Astrocyte of the spinal cord (primary cell): Measurements from ENCODE around the gene CACNA1B.

ENCODE experiments used
- DNase-seq: peaks from one replicate; pipeline ENCODE4 v3.0.0; 2011; ENCODE audit warnings: low read depth, low spot score
- H3K4me3 ChIP-seq: 2 replicates; pipeline ENCODE4 v1.5.1; 2011; ENCODE audit warnings: low read depth, mild to moderate bottlenecking, low read length, moderate library complexity
- CTCF ChIP-seq: IDR thresholded peaks from 2 replicates; pipeline ENCODE4 v1.5.1; 2012; ENCODE audit warnings: low read depth, mild to moderate bottlenecking, low read length, inconsistent platforms
- in situ Hi-C: cut with HindIII; loops from 2 replicates; pipeline ENCODE4 v1.10.0; 2017; ENCODE audit warnings: low sequenced_read_pairs

Gene CACNA1B

DNA sequence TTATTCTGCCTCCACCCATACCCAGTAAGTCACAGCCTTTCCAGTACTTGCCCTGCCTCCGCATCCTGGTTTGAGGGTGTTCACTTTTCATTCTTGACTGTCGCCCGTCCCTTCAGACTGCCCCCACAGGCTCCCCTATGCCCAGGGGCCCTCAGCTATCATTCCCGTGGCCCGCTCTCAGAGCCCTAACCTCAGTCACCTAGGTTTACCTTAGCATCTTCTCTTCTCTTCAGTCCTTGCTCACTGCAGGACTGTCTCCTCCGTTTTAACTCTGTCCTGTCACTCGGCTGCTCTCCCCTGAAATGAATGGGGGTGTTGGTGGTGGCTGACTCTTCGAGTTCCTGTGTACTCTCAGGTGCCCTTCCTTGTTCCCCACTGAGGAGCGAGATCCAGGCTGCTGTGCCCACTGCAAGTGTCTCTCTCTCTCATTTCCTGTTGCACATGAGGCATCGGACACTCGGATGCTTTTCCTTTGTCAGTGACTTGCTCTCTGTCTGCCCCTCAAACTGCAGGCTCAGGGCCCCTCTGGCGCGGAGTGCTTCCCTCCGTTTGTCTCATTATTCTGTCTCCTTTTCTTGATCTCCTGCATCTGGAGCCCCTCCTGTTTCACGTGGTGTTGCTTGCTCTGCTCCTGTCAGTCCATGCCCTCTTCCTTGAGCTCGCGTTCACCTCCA, 89.8 kb downstream of the CACNA1B start:
- in situ Hi-C loops, result no loop called here
- no peak overlapping the region for H3K4me3 ChIP-seq
- no peak for TF ChIP-seq CTCF
- DNase-seq, result no peak

GRCh38 chr9:137968235-137968634, 90.7 kb downstream of the CACNA1B start:
- no peak for TF ChIP-seq CTCF
- H3K4me3 ChIP-seq, result no peak overlapping the region
- in situ Hi-C loops, result no loop called here
- DNase-seq, result no peak

GRCh38 chr9:137969008-137969407, 91.4 kb downstream of the CACNA1B start:
- in situ Hi-C loops, result no loop called here
- no peak for DNase-seq
- no peak for TF ChIP-seq CTCF
- H3K4me3 ChIP-seq, result no peak overlapping the region

GRCh38 chr9:137969685-137970084, 92.1 kb downstream of the CACNA1B start:
- no peak overlapping the region for H3K4me3 ChIP-seq
- no peak for DNase-seq
- no peak for TF ChIP-seq CTCF
- in situ Hi-C loops, result no loop called here

GRCh38 chr9:137970098-137970497, 92.5 kb downstream of the CACNA1B start:
- TF ChIP-seq CTCF, result no peak
- DNase-seq, result no peak
- H3K4me3 ChIP-seq, result no peak overlapping the region
- in situ Hi-C loops, result no loop called here

- DNase-seq, result no peak
- in situ Hi-C loops, result no loop called here
- H3K4me3 ChIP-seq, result no peak overlapping the region
- no peak for TF ChIP-seq CTCF
Observed at GRCh38 chr9:137970686-137971476, 93.3 kb downstream of the CACNA1B start.
